Inferior parietal cortex (tissue), 1 donor: Measurements from ENCODE around the gene EYA2.
"Not testable (repeated sequence)": the region's sequence is repeated elsewhere in the genome, so short reads cannot be mapped to it uniquely, and the experiment has no call there.

Experiments
- DNase-seq: peaks from one replicate; pipeline ENCODE4 v3.0.0-alpha.2; 2016; ENCODE audit errors: extremely low spot score

EYA2 gene

DNA sequence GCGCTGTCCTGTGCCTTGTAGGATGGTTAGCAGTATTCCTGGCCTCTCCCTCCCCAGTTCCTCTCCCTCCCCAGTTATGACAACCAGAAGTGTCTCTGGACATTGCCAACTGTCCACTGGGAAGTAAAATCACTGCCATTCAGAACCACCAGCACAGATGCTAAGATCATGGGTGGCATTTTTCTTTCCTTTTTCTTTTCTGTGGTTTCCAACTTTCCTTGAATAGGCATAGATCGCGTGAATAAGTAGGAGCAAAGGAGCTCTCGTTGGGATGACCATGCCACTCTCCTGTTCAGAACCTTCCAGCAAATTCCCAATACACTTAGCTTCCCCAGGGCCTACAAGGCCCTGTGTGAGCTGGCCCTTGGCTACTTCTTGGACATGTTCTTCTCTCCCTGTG lies 59.0 kb downstream of the EYA2 start:
- no peak for DNase-seq

- DNase-seq, result no peak
These were observed 59.9 kb downstream of the EYA2 start for GRCh38 chr20:46954490-46955038.

- no peak for DNase-seq
These were observed 61.2 kb downstream of the EYA2 start for GRCh38 chr20:46955601-46956556.

GRCh38 chr20:46959081-46959692 lies 64.5 kb downstream of the EYA2 start:
- DNase-seq, result no peak

DNA sequence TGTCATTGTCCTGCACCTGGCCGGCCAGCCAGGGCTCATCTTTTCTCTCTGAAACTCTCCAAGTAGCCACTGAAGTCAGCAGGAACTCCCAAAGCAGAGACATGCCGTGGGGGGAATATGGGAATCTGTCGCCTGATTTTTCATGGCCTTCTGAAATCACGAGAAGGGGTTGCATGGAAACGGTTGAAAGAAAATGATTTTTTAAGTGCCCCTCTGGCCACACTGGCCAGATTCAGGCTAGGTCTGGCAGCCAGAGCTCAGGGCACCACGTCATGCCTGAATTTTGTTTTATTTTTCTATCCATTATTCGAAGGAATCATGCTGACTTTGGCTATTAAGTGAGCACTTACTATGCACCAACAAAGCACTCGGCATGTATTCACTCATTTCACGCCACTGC lies 65.2 kb downstream of the EYA2 start:
- DNase-seq, result no peak

GRCh38 chr20:46960536-46960935 lies 65.9 kb downstream of the EYA2 start:
- DNase-seq, result no peak

- DNase-seq, result not testable (repeated sequence)
These were observed 67.3 kb downstream of the EYA2 start for GRCh38 chr20:46961968-46962367.

DNA sequence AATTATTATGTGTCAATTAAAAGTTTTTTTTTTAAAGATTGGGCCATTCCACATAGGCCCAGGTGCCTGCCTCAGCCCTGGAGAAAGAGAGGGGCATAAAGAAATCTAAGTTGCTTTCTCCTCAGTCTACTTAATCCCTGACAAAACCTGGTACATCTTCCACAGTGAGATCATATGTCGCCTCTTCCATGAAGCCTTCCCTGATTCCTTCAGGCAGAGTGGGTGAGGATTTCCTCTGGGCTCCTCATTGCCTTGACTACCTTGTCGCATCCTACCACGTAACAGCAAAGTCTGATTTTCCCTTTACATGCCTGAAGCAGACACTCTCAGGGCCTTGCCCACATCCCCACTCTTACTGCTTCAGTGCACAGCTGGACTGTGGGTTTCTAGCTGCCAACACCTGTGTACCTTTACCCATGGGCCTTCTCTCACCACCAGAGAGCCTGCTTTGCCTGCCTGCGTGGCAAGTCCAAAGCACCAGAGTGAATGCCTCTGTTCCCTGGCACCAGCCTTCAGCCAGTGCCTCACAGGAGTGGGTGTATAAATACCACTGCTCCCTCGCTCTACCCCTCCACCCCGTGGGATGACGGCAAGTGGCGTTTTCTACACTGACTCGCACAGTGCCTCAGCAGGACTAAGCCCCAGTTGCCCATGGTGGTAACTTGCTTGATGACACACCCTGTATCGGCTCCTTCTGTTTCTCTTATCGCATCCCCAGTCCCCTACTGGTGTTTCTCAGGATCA lies 68.0 kb downstream of the EYA2 start:
- no peak for DNase-seq

- DNase-seq, result no peak
These were observed 68.5 kb downstream of the EYA2 start for GRCh38 chr20:46963196-46963529.

DNA sequence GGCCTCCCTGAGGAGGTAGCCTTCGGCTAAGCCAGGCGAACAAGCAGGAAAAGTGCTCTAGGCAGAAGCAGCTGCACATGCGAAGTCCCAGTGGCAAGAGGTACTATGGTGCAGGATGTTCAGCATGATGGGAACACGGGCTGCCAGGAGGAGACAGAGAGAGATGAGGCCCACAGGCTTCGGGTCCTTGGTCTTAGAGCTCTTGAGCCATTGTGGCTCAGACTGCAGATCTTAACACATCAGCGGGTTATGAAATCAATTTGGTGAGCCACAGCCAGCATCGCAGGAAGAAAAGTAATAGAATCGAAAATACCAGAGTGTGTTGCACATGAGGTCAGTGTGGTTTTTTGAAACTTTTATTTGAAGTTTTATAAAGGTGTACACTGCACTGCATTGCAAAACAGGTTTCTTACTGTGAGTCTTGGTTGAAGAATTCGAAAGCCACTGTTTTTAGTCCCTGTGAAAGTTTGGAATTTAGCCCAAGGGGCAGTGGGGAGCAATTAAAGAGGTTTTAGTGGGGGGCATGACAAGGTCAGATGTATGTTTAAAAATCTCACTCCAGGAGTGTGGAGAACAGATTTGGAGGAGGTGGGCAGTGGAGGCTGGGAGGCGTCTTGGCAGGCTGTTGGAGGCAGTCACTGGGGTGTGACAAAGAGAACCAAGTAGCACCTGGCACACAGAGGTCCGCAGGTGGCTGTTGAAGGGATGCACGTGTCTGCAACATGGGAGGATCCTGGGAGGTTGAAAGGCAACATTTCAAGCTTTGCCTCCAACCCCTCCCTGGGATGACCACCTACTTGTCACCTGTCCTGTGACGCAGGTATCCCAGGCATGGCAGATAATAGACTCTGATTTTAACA lies 69.3 kb downstream of the EYA2 start:
- DNase-seq, result no peak

- no peak for DNase-seq
These were observed 70.2 kb downstream of the EYA2 start for GRCh38 chr20:46964618-46965455.

GRCh38 chr20:46965477-46965876 lies 70.8 kb downstream of the EYA2 start:
- DNase-seq, result no peak

GRCh38 chr20:46967646-46968045 lies 73.0 kb downstream of the EYA2 start:
- no peak for DNase-seq

GRCh38 chr20:46970937-46971630 lies 76.4 kb downstream of the EYA2 start:
- DNase-seq, result peak; percentile 45

GRCh38 chr20:46973766-46974165 lies 79.1 kb downstream of the EYA2 start:
- DNase-seq, result no peak

GRCh38 chr20:46974669-46975434 lies 80.2 kb downstream of the EYA2 start:
- no peak for DNase-seq

DNA sequence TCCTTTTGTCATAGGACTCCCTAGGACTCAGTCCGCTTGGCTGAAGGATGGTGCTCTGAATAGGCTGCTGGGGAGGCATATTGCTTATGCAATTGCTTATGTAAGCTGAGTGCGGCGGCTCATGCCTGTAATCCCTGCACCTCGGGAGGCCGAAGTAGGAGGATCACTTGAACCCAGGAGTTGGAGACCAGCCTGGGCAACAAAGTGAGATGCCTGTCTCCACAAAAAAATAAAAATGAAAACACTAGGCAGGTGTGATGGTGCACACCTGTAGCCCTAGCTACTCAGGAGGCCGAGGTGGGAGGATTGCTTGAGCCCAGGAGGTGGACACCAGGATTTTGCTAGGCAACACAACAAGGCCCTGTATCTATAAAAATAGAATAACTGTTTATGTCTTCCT lies 81.3 kb downstream of the EYA2 start:
- no peak for DNase-seq

DNA sequence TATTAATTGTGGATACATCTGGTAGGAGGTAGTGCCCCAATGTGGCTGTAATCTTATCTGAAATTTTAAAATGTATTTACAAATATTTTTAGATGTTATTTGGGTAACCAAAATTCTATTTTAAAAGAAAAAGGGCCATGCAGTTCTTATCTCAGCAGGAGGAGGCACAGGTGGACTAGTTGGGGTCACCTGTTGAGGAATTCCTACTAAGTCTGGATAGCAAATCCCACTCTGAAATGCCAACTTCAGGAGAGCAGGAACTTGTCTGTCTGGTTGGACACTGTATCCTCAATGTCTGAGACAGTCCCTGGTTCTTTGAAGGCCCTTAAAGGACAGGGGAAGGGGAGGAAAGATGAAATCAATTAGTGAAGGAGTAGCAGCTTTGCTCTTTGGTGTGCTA lies 82.6 kb downstream of the EYA2 start:
- DNase-seq, result no peak
